PC-9 (cell line): ENCODE measurements around the gene SNCB.

Experiments
- EZH2 ChIP-seq: fragments of 200-600 bp; sonication (generic); IDR thresholded peaks from 2 replicates; pipeline ENCODE4 v1.8.0; 2017; ENCODE audit warnings: antibody characterized with exemption, low read depth
- TF ChIP-seq, protein P1 (sequence below): fragments of 200-600 bp; sonication (generic); conservative IDR thresholded peaks from 2 replicates; pipeline ENCODE4 v1.6.1; 2017; ENCODE audit warnings: mixed run types, antibody characterized with exemption, mild to moderate bottlenecking, moderate library complexity

DNA sequence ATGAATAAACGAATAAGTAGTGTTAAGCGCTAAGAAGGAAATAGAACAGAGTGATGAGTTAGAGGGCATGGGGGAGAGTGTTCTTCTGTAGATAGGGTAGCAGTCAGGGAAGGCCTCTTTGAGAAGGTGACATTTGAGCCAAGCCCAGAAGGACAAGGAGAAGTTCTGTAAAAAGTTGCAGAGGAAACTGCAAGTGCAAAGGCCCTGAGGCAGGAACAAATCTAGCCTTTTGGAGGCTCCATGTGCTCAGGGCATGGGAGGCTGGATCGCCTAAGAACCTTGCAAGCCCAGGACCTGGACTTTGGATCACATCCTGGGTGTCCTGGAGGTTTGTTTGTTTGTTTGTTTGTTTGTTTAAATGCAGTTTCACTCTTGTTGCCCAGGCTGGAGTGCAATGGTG lies 8.1 kb upstream of the SNCB start:
- TF ChIP-seq, protein P1, sequence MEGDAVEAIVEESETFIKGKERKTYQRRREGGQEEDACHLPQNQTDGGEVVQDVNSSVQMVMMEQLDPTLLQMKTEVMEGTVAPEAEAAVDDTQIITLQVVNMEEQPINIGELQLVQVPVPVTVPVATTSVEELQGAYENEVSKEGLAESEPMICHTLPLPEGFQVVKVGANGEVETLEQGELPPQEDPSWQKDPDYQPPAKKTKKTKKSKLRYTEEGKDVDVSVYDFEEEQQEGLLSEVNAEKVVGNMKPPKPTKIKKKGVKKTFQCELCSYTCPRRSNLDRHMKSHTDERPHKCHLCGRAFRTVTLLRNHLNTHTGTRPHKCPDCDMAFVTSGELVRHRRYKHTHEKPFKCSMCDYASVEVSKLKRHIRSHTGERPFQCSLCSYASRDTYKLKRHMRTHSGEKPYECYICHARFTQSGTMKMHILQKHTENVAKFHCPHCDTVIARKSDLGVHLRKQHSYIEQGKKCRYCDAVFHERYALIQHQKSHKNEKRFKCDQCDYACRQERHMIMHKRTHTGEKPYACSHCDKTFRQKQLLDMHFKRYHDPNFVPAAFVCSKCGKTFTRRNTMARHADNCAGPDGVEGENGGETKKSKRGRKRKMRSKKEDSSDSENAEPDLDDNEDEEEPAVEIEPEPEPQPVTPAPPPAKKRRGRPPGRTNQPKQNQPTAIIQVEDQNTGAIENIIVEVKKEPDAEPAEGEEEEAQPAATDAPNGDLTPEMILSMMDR: no peak
- TF ChIP-seq EZH2: no peak
